ENCODE measurements around the gene LRRC61.

The LRRC61 gene

GRCh38 chr7:150363370-150363769 is 40.2 kb downstream of the LRRC61 start:
- in situ Hi-C loops (cut with HindIII; ENCODE audit: low pct_ligation_motif_present, low pct_unique_long_range_greater_than_20kb, low sequenced_read_pairs) = no loop called here

GRCh38 chr7:150363872-150364271 is 40.7 kb downstream of the LRRC61 start:
- DNase-seq = no peak
- in situ Hi-C loops (cut with HindIII; ENCODE audit: low pct_ligation_motif_present, low pct_unique_long_range_greater_than_20kb, low sequenced_read_pairs) = no loop called here

More at GRCh38 chr7:150363370-150363769, 40.2 kb downstream of the LRRC61 start:
- DNase-seq = no peak

- in situ Hi-C loops (cut with HindIII; ENCODE audit: low pct_ligation_motif_present, low pct_unique_long_range_greater_than_20kb, low sequenced_read_pairs) = no loop called here
- no peak for DNase-seq
Observed at GRCh38 chr7:150365194-150365593, 42.0 kb downstream of the LRRC61 start.

- in situ Hi-C loops (cut with HindIII; ENCODE audit: low pct_ligation_motif_present, low pct_unique_long_range_greater_than_20kb, low sequenced_read_pairs) = no loop called here
- no peak for DNase-seq
Observed at GRCh38 chr7:150365673-150366398, 42.7 kb downstream of the LRRC61 start.

- in situ Hi-C loops (cut with HindIII; ENCODE audit: low pct_ligation_motif_present, low pct_unique_long_range_greater_than_20kb, low sequenced_read_pairs) = no loop called here
Observed at GRCh38 chr7:150367677-150368095, 44.5 kb downstream of the LRRC61 start.

GRCh38 chr7:150368096-150368883 is 45.1 kb downstream of the LRRC61 start, which contains the start of gene REPIN1:
Gene REPIN1 (plus strand): TSS chr7:150368822. CDS start chr7:150369712, 890 bp downstream.
- DNase-seq = peak; percentile 94
- in situ Hi-C loops (cut with HindIII; ENCODE audit: low pct_ligation_motif_present, low pct_unique_long_range_greater_than_20kb, low sequenced_read_pairs) = no loop called here

More at GRCh38 chr7:150367677-150368095, 44.5 kb downstream of the LRRC61 start:
- DNase-seq = no peak

- in situ Hi-C loops (cut with HindIII; ENCODE audit: low pct_ligation_motif_present, low pct_unique_long_range_greater_than_20kb, low sequenced_read_pairs) = no loop called here
- peak; percentile 94 for DNase-seq
Observed at GRCh38 chr7:150368884-150369747, 46.0 kb downstream of the LRRC61 start.

GRCh38 chr7:150369748-150370501 is 46.8 kb downstream of the LRRC61 start:
- in situ Hi-C loops (cut with HindIII; ENCODE audit: low pct_ligation_motif_present, low pct_unique_long_range_greater_than_20kb, low sequenced_read_pairs) = no loop called here
- DNase-seq = no peak

- in situ Hi-C loops (cut with HindIII; ENCODE audit: low pct_ligation_motif_present, low pct_unique_long_range_greater_than_20kb, low sequenced_read_pairs) = no loop called here
- peak; percentile 43 for DNase-seq
Observed at GRCh38 chr7:150370612-150371071, 47.5 kb downstream of the LRRC61 start.

GRCh38 chr7:150371131-150371995 is 48.2 kb downstream of the LRRC61 start:
- in situ Hi-C loops (cut with HindIII; ENCODE audit: low pct_ligation_motif_present, low pct_unique_long_range_greater_than_20kb, low sequenced_read_pairs) = no loop called here
- no peak for DNase-seq

- in situ Hi-C loops (cut with HindIII; ENCODE audit: low pct_ligation_motif_present, low pct_unique_long_range_greater_than_20kb, low sequenced_read_pairs) = no loop called here
- DNase-seq = no peak
Observed at GRCh38 chr7:150371996-150372270, 48.8 kb downstream of the LRRC61 start.

- in situ Hi-C loops (cut with HindIII; ENCODE audit: low pct_ligation_motif_present, low pct_unique_long_range_greater_than_20kb, low sequenced_read_pairs) = no loop called here
- DNase-seq = no peak
Observed at GRCh38 chr7:150372271-150373048, 49.3 kb downstream of the LRRC61 start.

- no peak for DNase-seq
- in situ Hi-C loops (cut with HindIII; ENCODE audit: low pct_ligation_motif_present, low pct_unique_long_range_greater_than_20kb, low sequenced_read_pairs) = no loop called here
Observed at GRCh38 chr7:150373049-150373801, 50.1 kb downstream of the LRRC61 start.

GRCh38 chr7:150374026-150374425 is 50.9 kb downstream of the LRRC61 start:
- in situ Hi-C loops (cut with HindIII; ENCODE audit: low pct_ligation_motif_present, low pct_unique_long_range_greater_than_20kb, low sequenced_read_pairs) = no loop called here
- no peak for DNase-seq

GRCh38 chr7:150374472-150374871 is 51.3 kb downstream of the LRRC61 start:
- in situ Hi-C loops (cut with HindIII; ENCODE audit: low pct_ligation_motif_present, low pct_unique_long_range_greater_than_20kb, low sequenced_read_pairs) = no loop called here
- DNase-seq = no peak

Data from ACHN (cell line).